K562 (cell line): Measurements from ENCODE around the gene HMX1. TPM values are rescaled to one million over a fixed set of nuclear protein-coding genes. Genes with fewer than 3 reads are reported as not detected.

Experiments used
- ATAC-seq: fragments of 200-7000 bp; cut with Tn5 transposase; 3 replicates; pipeline ENCODE4 v1.9.1; 2020; ENCODE audit warnings: moderate library complexity
- BruUV-seq: library from RNA; stranded (reverse); fragments of 400-500 nt; replicated peaks from 2 replicates; lab custom pipeline; 2021; lab: Mats Ljungman, UMichigan
- CTCF ChIA-PET: fragments of 300-600 bp; formaldehyde crosslinking; extraction: SDS; loops from one replicate; lab custom pipeline; 2021; ENCODE audit warnings: low intra/inter-chr PET ratio; lab: Yijun Ruan, JAX
- POLR2A ChIA-PET: fragments of 300-600, 350-650 bp; sonication (Branson Sonifier 250); formaldehyde crosslinking; extraction: SDS; loops from one replicate; lab custom pipeline; 2021; ENCODE audit warnings: antibody characterized with exemption, inconsistent platforms; lab: Yijun Ruan, JAX
- DNase-seq, 4 experiments: peaks; one replicate each; pipeline versions ENCODE4 v3.0.0 to v3.0.0-alpha.2; 2011 to 2018; ENCODE audit warnings: low spot score in 3 of 4, mixed read lengths in 3 of 4; ENCODE audit errors: extremely low read depth in 1 of 4
- FAIRE-seq: peaks from 2 replicates; lab custom pipeline; 2011; peaks lifted over from hg19 to GRCh38; lab: Jason Lieb, UNC
- H2AFZ ChIP-seq: 2 replicates; pipeline ENCODE4 v1.6.0; 2011; ENCODE audit warnings: low read depth, low read length, control low read depth, inconsistent platforms
- H3K27ac ChIP-seq: fragments of 200-600 bp; 3 replicates; pipeline ENCODE4 v1.8.0; 2011; ENCODE audit warnings: low read depth, mild to moderate bottlenecking, control low read depth, inconsistent platforms, low read length, moderate library complexity, mixed read lengths; ENCODE audit errors: extremely low read depth
- H3K27me3 ChIP-seq, 2 experiments: fragments of 300-600 bp in 1 of 2; 2 replicates in 1 of 2; 3 replicates in 1 of 2; pipeline versions ENCODE4 v1.6.0 to v1.8.0; 2011; ENCODE audit warnings: inconsistent platforms in 2 of 2, low read length in 2 of 2, mild to moderate bottlenecking in 1 of 2, mixed read lengths in 1 of 2, moderate library complexity in 1 of 2; ENCODE audit not compliant: control insufficient read depth in 2 of 2, insufficient read depth in 2 of 2
- H3K36me3 ChIP-seq: fragments of 300-600 bp; 3 replicates; pipeline ENCODE4 v1.8.0; 2011; ENCODE audit warnings: mild to moderate bottlenecking, low read length, inconsistent platforms; ENCODE audit not compliant: control insufficient read depth, insufficient read depth
- H3K4me1 ChIP-seq, 2 experiments: fragments of 200-600 bp in 1 of 2; replicated peaks in 1 of 2; 2 replicates in 1 of 2; 3 replicates in 1 of 2; pipeline versions ENCODE4 v1.5.1 to v1.8.0; 2011; ENCODE audit warnings: inconsistent platforms in 2 of 2, low read length in 2 of 2, mild to moderate bottlenecking in 1 of 2, mixed read lengths in 1 of 2, moderate library complexity in 1 of 2; ENCODE audit not compliant: control insufficient read depth in 2 of 2, insufficient read depth in 2 of 2
- H3K4me2 ChIP-seq: 2 replicates; pipeline ENCODE4 v1.6.1; 2011; ENCODE audit warnings: low read length, control low read depth, inconsistent platforms, mixed read lengths; ENCODE audit not compliant: insufficient read depth
- H3K4me3 ChIP-seq: fragments of 200-600 bp; sonication (generic), shearing (Covaris generic); 2 replicates; pipeline ENCODE4 v1.5.1; 2016; ENCODE audit warnings: control low read depth, inconsistent platforms
- H3K79me2 ChIP-seq: fragments of 200-600 bp; 3 replicates; pipeline ENCODE4 v1.8.0; 2011; ENCODE audit warnings: low read length, inconsistent platforms; ENCODE audit not compliant: control insufficient read depth, insufficient read depth
- H3K9ac ChIP-seq, 2 experiments: 2 replicates each; pipeline versions ENCODE4 v1.6.0 to v1.6.1; 2011; ENCODE audit warnings: low read depth in 2 of 2, low read length in 2 of 2, control low read depth in 1 of 2, inconsistent platforms in 1 of 2, mild to moderate bottlenecking in 1 of 2, mixed read lengths in 1 of 2; ENCODE audit not compliant: insufficient read depth in 1 of 2
- H3K9me1 ChIP-seq: one replicate; pipeline ENCODE4 v1.6.0; 2011; ENCODE audit warnings: inconsistent platforms, mild to moderate bottlenecking, low read length, moderate library complexity; ENCODE audit not compliant: control insufficient read depth, insufficient read depth
- H3K9me3 ChIP-seq: replicated peaks from 2 replicates; pipeline ENCODE4 v1.5.1; 2011; ENCODE audit warnings: low read depth, low read length, inconsistent platforms; ENCODE audit not compliant: control insufficient read depth, insufficient read depth
- H4K20me1 ChIP-seq: replicated peaks from 2 replicates; pipeline ENCODE4 v1.6.1; 2011; ENCODE audit warnings: low read length, inconsistent platforms, mixed read lengths; ENCODE audit not compliant: control insufficient read depth, insufficient read depth
- CEBPB ChIP-seq: fragments of 450-650 bp; IDR thresholded peaks from 2 replicates; pipeline ENCODE4 v1.6.1; 2016; ENCODE audit warnings: missing genetic modification characterization, missing compliant biosample characterization
- CHAMP1 ChIP-seq: fragments of 450-650 bp; IDR thresholded peaks from 2 replicates; pipeline ENCODE4 v1.6.1; 2016; ENCODE audit warnings: mild to moderate bottlenecking
- CLOCK ChIP-seq: fragments of 250-450 bp; sonication (Bioruptor Pico); IDR thresholded peaks from 2 replicates; pipeline ENCODE4 v1.4.0; 2020; ENCODE audit warnings: mild to moderate bottlenecking, moderate library complexity, borderline replicate concordance
- CSDE1 ChIP-seq, 2 experiments: fragments of 450-650 bp; IDR thresholded peaks; 2 replicates each; pipeline ENCODE4 v1.6.1; 2016; ENCODE audit warnings: mild to moderate bottlenecking in 1 of 2
- ESRRA ChIP-seq: fragments of 450-650 bp; IDR thresholded peaks from 2 replicates; pipeline ENCODE4 v1.6.1; 2014; ENCODE audit warnings: low read depth, mild to moderate bottlenecking, moderate library complexity, borderline replicate concordance
- FUS ChIP-seq: fragments of 200-400 bp; formaldehyde crosslinking; optimal IDR thresholded peaks from 2 replicates; pipeline ENCODE3; 2017; ENCODE audit warnings: low read depth, low read length
- HNRNPH1 ChIP-seq: fragments of 200-400 bp; formaldehyde crosslinking; optimal IDR thresholded peaks from 2 replicates; pipeline ENCODE3; 2017; ENCODE audit warnings: low read depth, mild to moderate bottlenecking, low read length, moderate library complexity
- MTA2 ChIP-seq: fragments of 450-650 bp; IDR thresholded peaks from 2 replicates; pipeline ENCODE4 v1.6.1; 2016; ENCODE audit warnings: low read depth
- MYBL2 ChIP-seq, 2 experiments: fragments of 450-650 bp in 1 of 2; sonication (generic) in 1 of 2; formaldehyde crosslinking in 1 of 2; IDR thresholded peaks; 2 replicates each; pipeline versions ENCODE4 v1.6.1 to v1.8.1; 2017 to 2022; ENCODE audit warnings: borderline replicate concordance in 1 of 2, inconsistent platforms in 1 of 2, low read depth in 1 of 2, mild to moderate bottlenecking in 1 of 2, missing genetic modification reagents in 1 of 2, moderate library complexity in 1 of 2
- NBN ChIP-seq: fragments of 450-650 bp; IDR thresholded peaks from 2 replicates; pipeline ENCODE4 v1.6.1; 2016; ENCODE audit warnings: low read depth, mild to moderate bottlenecking
- SAFB ChIP-seq: fragments of 200-400 bp; formaldehyde crosslinking; IDR thresholded peaks from 2 replicates; pipeline ENCODE4 v1.6.1; 2017; ENCODE audit warnings: low read depth, low read length, borderline replicate concordance
- SMARCC2 ChIP-seq: fragments of 450-650 bp; IDR thresholded peaks from 2 replicates; pipeline ENCODE4 v1.6.1; 2017; ENCODE audit warnings: antibody characterized with exemption, moderate library complexity, mild to moderate bottlenecking, low read depth
- SOX6 ChIP-seq: fragments of 450-650 bp; IDR thresholded peaks from 2 replicates; pipeline ENCODE4 v1.6.1; 2014; ENCODE audit warnings: mild to moderate bottlenecking
- SRSF1 ChIP-seq: fragments of 200-400 bp; formaldehyde crosslinking; IDR thresholded peaks from 2 replicates; pipeline ENCODE4 v1.6.1; 2017; ENCODE audit warnings: mild to moderate bottlenecking, low read depth, low read length, moderate library complexity
- ZC3H8 ChIP-seq: fragments of 450-650 bp; IDR thresholded peaks from 2 replicates; pipeline ENCODE4 v1.6.1; 2017
- ZNF778 ChIP-seq: fragments of 450-650 bp; formaldehyde crosslinking; IDR thresholded peaks from 2 replicates; pipeline ENCODE4 v1.4.0; 2020; ENCODE audit warnings: mild to moderate bottlenecking, moderate library complexity
- WGBS: fragments of 100-300 bp; shearing (Covaris generic); methylation state at CpG from one replicate; pipeline ENCODE4 v1.1.6; 2016; ENCODE audit warnings: low coverage, mixed read lengths; ENCODE audit not compliant: insufficient coverage; ENCODE audit errors: missing lambda C conversion rate; 5-methylcytosine and 5-hydroxymethylcytosine counted together
- in situ Hi-C: fragments of 300-500 bp; cut with MboI; formaldehyde crosslinking; loops from 4 replicates; pipeline ENCODE4 v1.15.0; 2018; ENCODE audit warnings: inconsistent platforms, mixed read lengths
- intact Hi-C: fragments of 100-400 bp; cut with micrococcal nuclease; formaldehyde crosslinking; loops from 2 replicates; pipeline ENCODE4 v1.14.2; 2022
- polyA plus RNA-seq, 8 experiments: library from polyadenylated mRNA; depleted of rRNA in 4 of 8; stranded (reverse) in 5 of 8; unstranded in 3 of 8; fragments of >200 nt; fragmentation: Nextera tagmentation in 2 of 8; fragmentation: Illumina TruSeq in 1 of 8; extraction: Ambion mirVana in 2 of 8; extraction: Trizol in 1 of 8; gene quantifications; 2 replicates each; pipeline versions ENCODE4 v1.2.1 to v1.2.3, GENCODE V29; 2011 to 2014; ENCODE audit warnings: inconsistent platforms in 1 of 8, missing spikeins in 1 of 8
- total RNA-seq, 7 experiments: library from RNA; depleted of rRNA in 6 of 7; stranded (reverse); fragments of >200 nt in 6 of 7; fragmentation: Illumina TruSeq in 2 of 7; extraction: Trizol in 2 of 7; gene quantifications; 2 replicates each; pipeline versions ENCODE4 v1.2.1 to v1.2.3, GENCODE V29; 2011 to 2021; ENCODE audit warnings: low replicate concordance in 1 of 7

HMX1 gene
- total and polyA plus RNA-seq, 9 of the 15 experiments (the other 6 are each of a cell fraction or from before 2014, with no cell fraction given): not detected

GRCh38 chr4:8914461-8915171 lies 43.0 kb upstream of the HMX1 start:
- no peak for FAIRE-seq
- no peak for ATAC-seq
- H3K79me2 ChIP-seq: no peaks in the 10 kb centered on the region
- H4K20me1 ChIP-seq: no peaks in the 10 kb centered on the region; the same call in 1 of the 2 replicates
- in situ Hi-C loops: no loop called here
- H3K9me3 ChIP-seq: no peaks in the 10 kb centered on the region
- H3K4me3 ChIP-seq: no peak overlapping the region
- DNase-seq: peak in 1 of 4 experiments; percentile 2
- no peaks in the 10 kb centered on the region for H3K9me1 ChIP-seq
- H3K27me3 ChIP-seq: peaks cover 0 to 29% of the 10 kb centered on the region in 2 experiments; a peak in 2 of 5 replicates
- TF ChIP-seq CEBPB (tag): no peak
- no peak for TF ChIP-seq ESRRA
- TF ChIP-seq ZC3H8: no peak
- no peak for TF ChIP-seq CHAMP1
- TF ChIP-seq SRSF1: no peak
- TF ChIP-seq CLOCK (CRISPR knock-in tag): no peak
- TF ChIP-seq MYBL2 (IDR thresholded peaks at IDR 0.05; ENCODE audit: low read depth): no peak
- TF ChIP-seq MYBL2 (CRISPR knock-in tag; IDR thresholded peaks at IDR 0.05; ENCODE audit: borderline replicate concordance): no peak
- TF ChIP-seq FUS: no peak
- no peak for TF ChIP-seq SAFB
- TF ChIP-seq ZNF778: no peak
- no peak for TF ChIP-seq CSDE1 (IDR thresholded peaks at IDR 0.05)
- TF ChIP-seq NBN: no peak
- TF ChIP-seq HNRNPH1: no peak
- no peak for TF ChIP-seq SMARCC2
- no peak for TF ChIP-seq SOX6
- no peak for TF ChIP-seq MTA2
- no TSS peak for BruUV-seq
- ChIA-PET POLR2A (no interaction called here), CTCF (no interaction called here)
- H3K36me3 ChIP-seq: no peaks in the 10 kb centered on the region
- H3K27ac ChIP-seq: no peak overlapping the region
- H2AFZ ChIP-seq: no peak overlapping the region
- H3K4me1 ChIP-seq: peaks cover 0 to 3% of the 10 kb centered on the region in 2 experiments; a peak in 1 of 5 replicates
- no peak overlapping the region for H3K4me2 ChIP-seq
- no peak overlapping the region for H3K9ac ChIP-seq
- WGBS: under 1% methylated on average over 28 of the region's 29 CpGs
- intact Hi-C loops: loop anchor here (10.0 kb wide), 1 partner anchor 310 kb away; no protein-coding TSS in a partner anchor
